Amniotic epithelial cell (primary cell): ENCODE results near the gene AGAP6.
"Not testable (repeated sequence)": the region's sequence is repeated elsewhere in the genome, so short reads cannot be mapped to it uniquely, and the experiment has no call there.

Source experiments
- DNase-seq: peaks from one replicate; pipeline ENCODE4 v3.0.0-alpha.2; 2010; ENCODE audit warnings: low read depth

AGAP6 gene

DNA sequence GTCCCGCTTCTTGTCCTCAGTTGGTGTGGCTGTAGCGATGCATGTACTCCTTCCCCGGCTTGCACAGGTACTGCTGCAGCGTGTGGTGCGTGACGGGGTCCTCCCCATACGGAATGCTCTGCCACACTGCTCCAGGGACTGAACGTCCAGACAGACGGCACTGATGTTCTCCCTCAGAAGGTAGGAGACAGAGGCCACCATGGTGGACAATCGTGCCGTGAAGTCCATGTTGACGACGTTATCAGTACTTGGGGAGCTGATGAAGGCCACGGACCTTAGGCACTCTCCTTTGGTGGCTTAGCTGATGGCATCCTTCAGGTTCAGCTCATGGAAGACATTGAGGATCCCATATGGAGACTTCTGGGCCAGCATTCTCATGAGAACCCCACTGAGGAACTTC lies 37.4 kb downstream of the AGAP6 start:
- DNase-seq, result no peak

DNA sequence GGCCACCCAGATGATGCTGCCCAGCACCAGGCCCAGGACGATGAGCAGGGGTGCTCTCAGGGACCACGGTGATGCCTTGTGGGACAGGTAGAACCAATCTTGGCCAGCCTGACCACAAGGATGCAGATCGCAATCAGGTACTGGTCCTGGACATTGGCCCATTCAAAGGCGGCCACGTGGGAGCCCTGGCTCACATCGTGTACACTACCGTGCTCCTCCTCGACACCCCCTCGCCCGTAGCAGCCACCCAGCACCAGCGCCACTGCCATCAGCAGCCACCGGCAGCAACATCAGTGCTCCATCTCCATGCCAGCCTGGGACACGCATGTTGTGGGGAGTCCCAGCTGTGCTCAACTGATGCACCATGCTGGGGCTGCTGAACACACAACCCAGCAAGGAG lies 39.0 kb downstream of the AGAP6 start:
- no peak for DNase-seq

DNA sequence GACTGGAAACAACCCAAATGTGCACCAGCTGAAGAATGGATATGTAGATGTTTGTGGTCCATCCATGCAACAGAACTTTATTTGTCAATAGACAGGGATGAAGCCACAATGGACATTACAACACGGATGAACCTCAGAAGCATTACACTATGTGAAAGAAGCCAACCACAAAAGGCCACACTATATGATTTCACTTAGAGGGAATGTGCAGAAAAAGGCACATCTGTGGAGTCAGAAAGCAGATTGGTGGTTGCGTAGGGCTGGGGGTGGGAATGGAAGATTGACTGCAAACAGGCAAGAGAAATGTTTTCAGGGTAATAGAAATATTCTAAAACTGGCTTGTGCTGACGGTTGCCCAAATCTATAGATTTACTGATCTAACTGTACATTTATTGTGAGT lies 45.3 kb downstream of the AGAP6 start:
- peak; percentile 92 for DNase-seq

DNA sequence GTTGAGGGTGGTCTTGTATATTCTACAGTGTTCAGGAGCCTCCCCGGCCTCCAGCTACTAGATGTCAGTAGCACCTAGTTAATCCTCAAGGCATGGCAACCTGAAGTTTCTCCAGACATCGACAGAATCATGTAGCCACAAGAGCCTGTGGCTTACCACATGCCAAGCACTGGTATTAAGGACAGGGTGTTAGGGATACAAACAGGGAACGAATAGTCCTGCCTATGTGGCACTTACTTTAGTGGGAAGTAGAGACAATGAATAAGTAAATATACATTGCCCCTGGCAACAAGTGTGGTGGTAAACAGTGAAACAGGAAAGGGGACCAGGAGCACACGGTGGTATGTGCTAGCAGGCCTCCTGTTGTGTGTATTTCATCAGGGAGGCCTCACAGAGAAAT lies 47.1 kb downstream of the AGAP6 start:
- peak; percentile 63 for DNase-seq

DNA sequence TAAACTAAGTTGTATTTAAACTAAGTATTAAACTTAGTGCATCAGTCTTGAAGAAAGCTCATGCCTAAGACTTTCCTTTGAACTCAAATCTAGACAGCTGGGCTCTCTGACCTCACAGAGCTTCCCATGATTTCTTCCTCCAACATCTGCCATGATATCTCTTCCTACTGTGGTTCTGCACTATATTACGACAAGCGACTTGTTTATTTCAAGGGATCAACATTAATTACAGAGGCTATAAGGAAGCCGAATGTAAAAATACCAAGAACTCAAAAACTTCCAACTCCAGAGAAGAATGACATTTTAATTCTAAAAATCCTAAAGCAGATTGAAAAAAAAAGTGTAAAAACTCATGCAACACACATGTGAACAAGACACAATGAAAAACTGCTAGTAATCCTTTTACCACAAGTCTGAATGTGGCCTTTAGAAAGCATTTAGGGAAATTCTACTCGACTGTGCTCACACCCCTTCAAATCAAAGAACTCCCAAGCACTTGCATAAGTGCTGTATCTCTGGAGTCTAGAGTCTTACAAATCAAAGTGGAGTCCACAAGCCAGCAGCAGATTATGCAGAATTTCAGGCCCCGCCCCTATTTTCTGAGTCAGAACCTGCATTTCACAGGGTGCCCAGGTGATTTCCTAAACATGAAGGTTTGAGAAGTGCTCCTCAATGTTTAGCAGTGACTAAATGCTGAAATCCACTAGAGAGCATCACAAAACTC lies 56.9 kb downstream of the AGAP6 start:
- DNase-seq, result peak; percentile 12

DNA sequence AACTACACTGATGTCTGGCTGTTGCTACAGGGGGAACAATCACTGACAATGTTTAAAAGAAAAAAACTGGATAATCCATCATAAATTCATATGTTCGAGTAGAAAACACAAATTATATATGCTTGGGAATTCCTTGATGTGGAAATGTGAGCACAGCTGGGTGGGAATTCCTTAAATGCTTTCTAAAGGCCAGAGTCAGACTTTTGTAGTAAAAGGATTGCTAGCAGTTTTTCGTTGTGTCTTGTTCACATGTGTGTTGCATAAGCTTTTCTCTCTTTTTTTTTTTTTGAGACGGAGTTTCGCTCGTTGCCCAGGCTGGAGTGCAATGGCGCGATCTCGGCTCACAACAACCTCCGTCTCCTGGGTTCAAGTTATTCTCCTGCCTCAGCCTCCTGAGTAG lies 58.3 kb downstream of the AGAP6 start:
- DNase-seq, result peak; percentile 61

DNA sequence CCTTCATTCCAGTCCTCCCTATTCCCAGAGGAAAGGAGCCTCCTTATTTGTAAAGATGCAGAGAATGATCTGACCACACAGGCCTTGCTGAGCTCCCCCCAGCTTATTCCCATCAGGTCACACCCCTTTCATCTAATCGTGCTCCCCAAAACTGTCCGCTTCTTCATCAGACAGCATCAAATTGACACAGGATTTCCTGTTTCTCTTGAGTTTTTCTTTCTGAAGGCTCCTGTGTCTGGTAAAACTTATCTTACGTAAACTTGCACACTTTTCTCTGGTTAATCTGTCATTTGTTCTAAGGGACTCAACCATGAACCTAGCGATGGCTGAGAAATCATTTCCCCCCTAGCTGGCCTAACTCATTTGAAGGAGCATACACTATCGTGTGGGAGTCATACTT lies 59.4 kb downstream of the AGAP6 start:
- not testable (repeated sequence) for DNase-seq

DNA sequence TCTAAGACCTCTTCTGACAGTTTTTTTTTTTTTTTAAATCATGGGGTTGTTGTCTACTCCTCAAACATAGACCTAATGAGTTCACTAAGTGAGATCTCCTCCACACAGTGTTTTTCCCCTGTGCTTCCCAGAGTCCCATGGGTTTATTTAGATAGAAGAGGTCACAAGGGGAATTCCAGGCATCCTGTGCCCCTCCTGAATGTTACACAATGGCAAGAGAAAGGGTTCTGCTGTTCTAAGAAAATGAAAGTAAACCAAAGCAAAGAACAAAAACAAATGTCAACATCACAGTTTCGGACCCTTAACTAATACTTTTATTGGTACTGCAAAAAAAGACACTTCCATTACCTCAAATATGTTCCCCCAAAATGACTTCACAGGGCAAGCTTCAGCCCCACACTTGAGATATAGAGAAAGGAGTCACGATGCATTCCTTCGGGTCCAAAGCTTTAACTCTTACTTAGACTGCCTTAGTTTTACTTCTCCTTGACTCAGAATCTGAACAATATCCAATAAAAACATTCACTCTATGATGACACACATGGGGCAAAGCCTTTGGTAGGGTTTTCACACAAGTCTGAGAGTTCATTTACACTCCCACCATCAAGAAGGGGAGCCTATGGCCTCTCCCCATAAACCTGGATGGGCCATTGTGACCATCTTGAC lies 63.9 kb downstream of the AGAP6 start:
- peak; percentile 69 for DNase-seq

DNA sequence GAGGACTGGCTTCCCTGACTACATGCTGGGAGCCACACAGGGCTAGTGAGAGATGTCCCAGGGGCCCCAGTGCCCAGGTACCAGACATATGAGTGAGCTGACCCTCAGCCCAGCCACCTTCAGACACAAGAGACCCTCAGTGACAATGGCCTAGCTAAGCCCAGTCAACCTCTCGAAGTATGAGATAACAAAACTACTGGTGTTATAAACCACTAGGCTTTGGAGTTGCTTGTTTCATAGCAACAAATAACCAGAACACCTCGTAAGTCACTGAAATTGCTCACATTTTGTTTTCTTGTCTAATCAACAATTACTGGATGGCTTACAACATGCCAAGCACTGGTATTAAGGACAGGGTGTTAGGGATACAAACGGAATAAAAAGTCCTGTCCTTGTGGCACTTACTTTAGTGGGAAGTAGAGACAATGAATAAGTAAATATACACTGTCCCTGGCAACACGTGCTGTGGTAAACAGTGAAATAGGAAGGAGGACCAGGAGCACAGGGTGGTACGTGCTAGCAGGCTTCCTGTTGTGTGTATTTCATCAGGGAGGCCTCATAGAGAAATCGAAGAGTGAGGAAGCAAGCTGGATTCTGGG lies 64.7 kb downstream of the AGAP6 start:
- DNase-seq, result not testable (repeated sequence)

DNA sequence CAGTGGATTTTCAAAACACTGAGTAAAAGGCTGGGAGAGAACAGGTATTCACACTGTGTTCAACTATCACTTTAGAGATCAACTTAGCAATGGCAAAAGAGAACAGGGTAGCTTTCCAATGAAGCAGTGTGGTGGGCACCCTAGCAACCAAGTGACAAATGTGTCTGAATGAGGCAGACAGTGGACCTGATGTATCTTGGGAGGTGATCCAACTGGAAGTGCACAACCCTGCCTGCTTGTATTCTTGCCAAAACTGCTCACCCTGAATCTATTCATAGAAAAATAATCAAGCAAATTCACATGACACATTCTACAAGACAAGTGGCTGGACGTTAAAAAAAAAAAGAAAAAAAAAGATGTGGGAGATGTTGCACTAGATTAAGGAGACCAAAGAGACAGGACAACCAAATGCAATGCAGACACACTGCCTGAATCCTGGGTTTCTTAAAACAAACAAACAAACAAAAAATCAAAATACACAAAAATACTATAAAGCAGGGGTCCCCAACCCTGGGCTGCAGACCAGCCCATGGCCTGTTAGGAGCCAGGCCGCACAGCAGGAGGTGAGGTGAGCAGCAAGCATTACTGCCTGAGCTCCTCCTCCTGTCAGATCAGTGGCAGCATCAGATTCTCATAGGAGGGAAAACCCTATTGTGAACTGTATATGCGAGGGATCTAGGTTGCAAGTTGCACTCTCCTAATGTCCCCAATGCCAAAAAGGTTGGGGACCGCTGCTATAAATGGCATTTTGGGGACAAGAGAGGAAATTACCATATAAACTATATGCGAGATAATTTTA lies 67.5 kb downstream of the AGAP6 start:
- DNase-seq, result not testable (repeated sequence)

DNA sequence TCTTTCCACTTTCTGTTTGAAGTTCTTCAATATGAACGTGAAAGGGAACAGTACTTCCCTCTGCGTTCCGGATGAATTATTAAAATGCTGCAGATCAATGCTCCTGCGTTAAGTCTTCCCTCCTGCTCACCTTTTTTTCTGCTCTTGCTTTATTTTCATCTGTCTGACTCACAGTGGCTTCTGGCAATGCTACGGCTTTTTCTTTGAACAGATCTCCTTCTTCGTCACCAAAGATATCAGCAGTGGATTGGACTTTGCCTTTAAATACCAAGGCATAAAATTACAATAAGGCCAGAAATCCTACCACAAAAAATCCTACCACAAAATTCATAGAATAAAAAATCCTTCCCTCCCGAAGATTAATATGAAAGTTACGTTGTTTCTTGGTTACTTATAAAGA lies 68.4 kb downstream of the AGAP6 start:
- not testable (repeated sequence) for DNase-seq

DNA sequence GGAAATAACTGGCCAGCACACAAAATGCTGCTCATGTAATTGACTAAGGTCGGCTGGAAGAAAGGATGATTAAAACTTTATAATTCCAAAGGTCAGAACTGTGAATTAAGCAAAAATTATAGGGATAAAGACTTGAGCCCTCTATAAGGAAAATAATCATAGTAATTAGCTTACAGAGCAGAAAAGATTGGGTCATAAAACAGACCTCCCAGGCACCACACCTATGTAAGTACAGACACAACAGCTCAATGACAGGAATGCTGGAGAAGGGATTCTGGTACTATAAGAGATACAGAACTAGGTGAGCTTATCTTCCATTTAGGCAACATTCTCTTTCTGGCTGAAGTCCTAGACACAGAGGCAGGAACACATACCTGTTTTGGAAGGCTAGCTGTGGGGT lies 70.5 kb downstream of the AGAP6 start:
- DNase-seq, result not testable (repeated sequence)

DNA sequence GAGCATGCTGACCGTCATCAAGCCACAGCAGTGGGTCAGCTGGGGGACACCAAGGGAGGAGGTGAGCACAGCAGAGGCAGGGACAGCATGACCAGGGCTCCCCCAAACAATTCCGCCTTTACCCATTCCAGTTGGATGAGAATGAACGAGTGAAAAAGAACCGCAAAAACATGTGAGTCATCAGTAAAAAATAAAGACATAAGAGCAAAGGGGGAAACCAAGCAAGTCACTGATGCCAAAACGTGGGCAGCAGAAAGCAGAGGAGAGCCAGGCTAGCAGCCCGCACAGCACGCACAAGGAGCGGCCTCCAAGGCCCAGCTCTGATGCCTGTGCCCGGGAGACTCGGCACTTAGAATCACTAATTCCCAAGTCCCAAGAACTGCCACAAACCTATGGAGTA lies 71.7 kb downstream of the AGAP6 start:
- not testable (repeated sequence) for DNase-seq
